Endodermal cell (in vitro differentiated cells): ENCODE data around the gene SCGB3A1. TPM values are rescaled to one million over a fixed set of nuclear protein-coding genes. Genes with fewer than 3 reads are reported as not detected.

Experiments used
- DNase-seq: peaks from one replicate; pipeline ENCODE4 v3.0.0-alpha.2; 2017
- H3K27ac ChIP-seq: 2 replicates; pipeline ENCODE4 v1.5.1; 2013; ENCODE audit warnings: mild to moderate bottlenecking, low read depth, low read length, moderate library complexity
- H3K27me3 ChIP-seq: 2 replicates; pipeline ENCODE4 v1.6.1; 2013; ENCODE audit warnings: mild to moderate bottlenecking, low read length, moderate library complexity; ENCODE audit not compliant: insufficient read depth, control insufficient read depth, poor library complexity, severe bottlenecking
- H3K36me3 ChIP-seq: 2 replicates; pipeline ENCODE4 v1.7.0; 2013; ENCODE audit warnings: mild to moderate bottlenecking, low read length, moderate library complexity; ENCODE audit not compliant: control insufficient read depth, insufficient read depth
- H3K4me1 ChIP-seq: one replicate; pipeline ENCODE4 v1.7.0; 2013; ENCODE audit warnings: low read length; ENCODE audit not compliant: control insufficient read depth, insufficient read depth
- H3K4me3 ChIP-seq: 2 replicates; pipeline ENCODE4 v1.5.1; 2013; ENCODE audit warnings: mild to moderate bottlenecking, low read length, moderate library complexity
- H3K9ac ChIP-seq: 2 replicates; pipeline ENCODE4 v1.6.1; 2013; ENCODE audit warnings: mild to moderate bottlenecking, low read length, moderate library complexity; ENCODE audit not compliant: poor library complexity, severe bottlenecking; ENCODE audit errors: extremely low read depth
- H3K9me3 ChIP-seq: 2 replicates; pipeline ENCODE4 v1.6.1; 2013; ENCODE audit warnings: mild to moderate bottlenecking, low read length, moderate library complexity; ENCODE audit not compliant: control insufficient read depth
- H3K27ac Mint-ChIP-seq: 2 replicates; pipeline ENCODE4 v1.8.0; 2020; ENCODE audit warnings: mixed read lengths
- H3K27me3 Mint-ChIP-seq: 2 replicates; pipeline ENCODE4 v1.8.0; 2021; ENCODE audit warnings: mild to moderate bottlenecking, mixed read lengths; ENCODE audit not compliant: insufficient read depth
- H3K36me3 Mint-ChIP-seq: 2 replicates; pipeline ENCODE4 v1.8.0; 2020; ENCODE audit warnings: low read depth, mixed read lengths
- H3K4me1 Mint-ChIP-seq: 2 replicates; pipeline ENCODE4 v1.8.0; 2020; ENCODE audit warnings: mixed read lengths
- H3K4me3 Mint-ChIP-seq: 2 replicates; pipeline ENCODE4 v1.8.0; 2020; ENCODE audit warnings: mild to moderate bottlenecking, moderate library complexity, mixed read lengths
- H3K9me3 Mint-ChIP-seq: 2 replicates; pipeline ENCODE4 v1.8.0; 2020; ENCODE audit warnings: mild to moderate bottlenecking, mixed read lengths
- CTCF ChIP-seq: fragments of 200-600 bp; sonication (generic); conservative IDR thresholded peaks from 2 replicates; pipeline ENCODE4 v1.5.0; 2021; ENCODE audit warnings: antibody characterized with exemption, mild to moderate bottlenecking
- WGBS, 2 experiments: methylation state at CpG; one replicate each; pipeline versions ENCODE4 v1.1.5 to v1.1.7; 2013; ENCODE audit warnings: missing lambda C conversion rate in 2 of 2, mixed read lengths in 1 of 2; ENCODE audit not compliant: insufficient coverage in 1 of 2, insufficient read length in 1 of 2; 5-methylcytosine and 5-hydroxymethylcytosine counted together
- total RNA-seq, 2 donors: library from RNA; stranded (reverse); fragmentation: NEBNext Ultra II Directional in 1 of 2; extraction: Animal tissue kit (Norgen Biotek cat#: 25700) in 1 of 2; gene quantifications; 2 replicates in 1 of 2; 3 replicates in 1 of 2; pipeline ENCODE4 v1.2.1, GENCODE V29; 2021

The SCGB3A1 gene
- total RNA-seq, 2 donors from 2014 or later: 0.57 TPM; not detected in 1

GRCh38 chr5:180624587-180624986, 33.3 kb upstream of the SCGB3A1 start:
- 86 to 92% methylated on average over 3 to 5 of the region's 5 CpGs for WGBS, 2 experiments
- H3K4me1 ChIP-seq: no peaks in the 10 kb centered on the region
- TF ChIP-seq CTCF: no peak
- no peak for DNase-seq
- H3K9me3 ChIP-seq: no peaks in the 10 kb centered on the region
- no peaks in the 10 kb centered on the region for H3K36me3 ChIP-seq
- Mint-ChIP-seq H3K27ac (no peak overlapping the region), H3K27me3 (peaks cover 17% of the 10 kb centered on the region), H3K4me3 (no peak overlapping the region), H3K9me3 (no peaks in the 10 kb centered on the region), H3K36me3 (no peaks in the 10 kb centered on the region), H3K4me1 (no peaks in the 10 kb centered on the region)
- H3K9ac ChIP-seq: no peak overlapping the region
- H3K27ac ChIP-seq: no peak overlapping the region
- no peaks in the 10 kb centered on the region for H3K27me3 ChIP-seq
- H3K4me3 ChIP-seq: no peak overlapping the region

- Mint-ChIP-seq H3K4me3 (no peak overlapping the region), H3K27me3 (peaks cover 18% of the 10 kb centered on the region), H3K27ac (no peak overlapping the region), H3K9me3 (no peaks in the 10 kb centered on the region), H3K4me1 (no peaks in the 10 kb centered on the region), H3K36me3 (no peaks in the 10 kb centered on the region)
- no peak overlapping the region for H3K9ac ChIP-seq
- no peak overlapping the region for H3K4me3 ChIP-seq
- TF ChIP-seq CTCF: no peak
- no peaks in the 10 kb centered on the region for H3K27me3 ChIP-seq
- H3K4me1 ChIP-seq: no peaks in the 10 kb centered on the region
- no peak overlapping the region for H3K27ac ChIP-seq
- H3K36me3 ChIP-seq: no peaks in the 10 kb centered on the region
- WGBS, 2 experiments: 93 to 97% methylated on average over 7 to 15 of the region's 15 CpGs
- DNase-seq: no peak
- no peaks in the 10 kb centered on the region for H3K9me3 ChIP-seq
These were observed 32.5 kb upstream of the SCGB3A1 start for GRCh38 chr5:180623844-180624243.

GRCh38 chr5:180623411-180623834, 32.1 kb upstream of the SCGB3A1 start:
- TF ChIP-seq CTCF: no peak
- Histone ChIP-seq H3K4me1 (no peaks in the 10 kb centered on the region), H3K9ac (no peak overlapping the region), H3K9me3 (no peaks in the 10 kb centered on the region), H3K27ac (no peak overlapping the region), H3K27me3 (no peaks in the 10 kb centered on the region), H3K4me3 (no peak overlapping the region), H3K36me3 (no peaks in the 10 kb centered on the region)
- Mint-ChIP-seq H3K27ac (no peak overlapping the region), H3K27me3 (peaks cover 21% of the 10 kb centered on the region), H3K36me3 (no peaks in the 10 kb centered on the region), H3K4me3 (no peak overlapping the region), H3K4me1 (peaks cover 1% of the 10 kb centered on the region), H3K9me3 (no peaks in the 10 kb centered on the region)
- DNase-seq: no peak
- 95% methylated on average over 10 of the region's 10 CpGs for WGBS, 2 experiments
